ENCODE data around the gene PDX1.
A peak's percentile ranks its signal among the peaks of the same experiment; 100 is the strongest.

PDX1 gene

GRCh38 chr13:27918041-27918917 is 1.5 kb upstream of the PDX1 start:
- TF ChIP-seq POLR2A (IDR thresholded peaks at IDR 0.05; ENCODE audit: low read length) (no peak), GATA1 (IDR thresholded peaks at IDR 0.05; ENCODE audit: low read depth, low read length) (no peak)
- DNase-seq = no peak

GRCh38 chr13:27918918-27919658 is 712 bp upstream of the PDX1 start:
- TF ChIP-seq POLR2A (IDR thresholded peaks at IDR 0.05; ENCODE audit: low read length) (no peak), GATA1 (IDR thresholded peaks at IDR 0.05; ENCODE audit: low read depth, low read length) (no peak)
- DNase-seq = no peak

DNA sequence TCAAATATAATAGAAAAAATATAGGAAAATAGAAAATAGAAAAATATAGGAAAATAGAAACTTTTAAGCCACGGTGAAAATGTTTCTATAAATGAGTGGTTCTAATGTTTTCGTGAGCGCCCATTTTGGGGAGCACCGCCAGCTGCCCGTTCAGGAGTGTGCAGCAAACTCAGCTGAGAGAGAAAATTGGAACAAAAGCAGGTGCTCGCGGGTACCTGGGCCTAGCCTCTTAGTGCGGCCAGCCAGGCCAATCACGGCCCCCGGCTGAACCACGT is 204 bp upstream of the PDX1 start:
- DNase-seq = no peak
- TF ChIP-seq GATA1 (IDR thresholded peaks at IDR 0.05; ENCODE audit: low read depth, low read length) (no peak), POLR2A (IDR thresholded peaks at IDR 0.05; ENCODE audit: low read length) (no peak)

GRCh38 chr13:27920677-27921420 is 1.0 kb downstream of the PDX1 start:
- TF ChIP-seq GATA1 (IDR thresholded peaks at IDR 0.05; ENCODE audit: low read depth, low read length) = no peak
- TF ChIP-seq POLR2A (IDR thresholded peaks at IDR 0.05; ENCODE audit: low read length) = no peak
- no peak for DNase-seq

DNA sequence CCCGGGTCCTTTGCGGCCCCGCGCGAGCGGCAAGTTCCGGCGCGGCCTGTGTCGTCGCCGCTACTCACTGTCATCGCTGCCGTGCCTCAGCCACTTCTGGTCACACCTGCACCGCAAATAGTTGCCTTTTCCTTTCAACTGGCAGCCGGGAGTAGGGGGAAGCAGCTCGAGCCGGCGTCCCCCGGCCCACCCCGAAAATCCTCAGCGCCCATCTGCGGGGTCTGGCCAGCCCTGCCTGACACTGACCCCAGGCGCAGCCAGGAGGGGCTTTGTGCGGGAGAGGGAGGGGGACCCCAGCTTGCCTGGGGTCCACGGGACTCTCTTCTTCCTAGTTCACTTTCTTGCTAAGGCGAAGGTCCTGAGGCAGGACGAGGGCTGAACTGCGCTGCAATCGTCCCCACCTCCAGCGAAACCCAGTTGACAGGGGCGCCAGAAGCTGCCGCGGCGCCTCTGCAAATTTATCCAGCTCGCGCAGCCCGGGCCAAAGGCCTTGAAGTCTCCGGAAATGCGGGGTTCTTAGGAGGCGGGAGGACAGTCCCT is 1.7 kb downstream of the PDX1 start:
- TF ChIP-seq GATA1 (IDR thresholded peaks at IDR 0.05; ENCODE audit: low read depth, low read length) (no peak), POLR2A (IDR thresholded peaks at IDR 0.05; ENCODE audit: low read length) (no peak)
- no peak for DNase-seq

DNA sequence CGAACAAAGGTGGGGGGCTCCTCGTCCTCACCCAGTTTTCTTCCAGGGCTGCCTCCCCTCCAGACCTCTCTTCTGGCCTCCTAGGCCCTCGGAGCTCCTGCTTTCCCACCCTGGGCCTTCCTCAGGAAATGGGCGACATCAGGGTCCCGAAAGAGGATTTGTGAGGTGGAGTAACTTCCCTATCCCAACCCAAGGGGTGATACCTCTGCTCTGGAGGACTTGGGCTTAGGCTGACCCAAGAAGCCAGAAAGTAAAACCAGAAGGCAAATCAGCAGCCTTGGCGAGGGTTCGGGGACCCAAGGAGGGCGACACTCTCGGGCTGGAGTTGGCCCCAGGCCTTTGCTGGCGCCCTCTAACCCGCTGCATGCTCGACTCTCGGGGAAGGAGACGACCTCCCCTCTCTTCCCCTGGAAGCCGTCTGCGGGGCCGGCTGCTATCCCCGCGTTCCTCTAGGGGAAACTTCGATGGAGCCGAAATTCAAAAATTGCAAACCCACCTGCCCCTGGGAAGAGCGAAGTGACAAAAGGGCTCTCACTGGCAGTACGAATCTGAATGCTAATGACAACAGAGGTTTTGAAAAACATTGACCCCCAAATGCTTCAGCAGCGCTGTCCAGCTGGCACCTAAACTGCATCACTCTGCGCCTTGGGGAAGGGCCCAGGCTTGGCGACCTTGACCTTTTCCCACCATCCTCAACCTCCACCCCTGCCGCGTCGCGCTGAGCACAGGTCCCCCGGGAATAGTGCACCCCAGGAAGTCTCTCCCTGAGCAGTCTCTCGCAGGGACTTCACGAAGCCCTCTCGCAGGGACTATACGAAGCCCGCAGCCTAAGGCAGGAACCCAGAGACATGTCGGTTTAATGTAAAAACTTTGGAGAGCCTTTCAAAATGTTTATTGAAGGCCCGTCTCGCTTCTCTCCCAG is 2.4 kb downstream of the PDX1 start:
- DNase-seq = no peak
- TF ChIP-seq GATA1 (IDR thresholded peaks at IDR 0.05; ENCODE audit: low read depth, low read length) (no peak), POLR2A (IDR thresholded peaks at IDR 0.05; ENCODE audit: low read length) (no peak)

DNA sequence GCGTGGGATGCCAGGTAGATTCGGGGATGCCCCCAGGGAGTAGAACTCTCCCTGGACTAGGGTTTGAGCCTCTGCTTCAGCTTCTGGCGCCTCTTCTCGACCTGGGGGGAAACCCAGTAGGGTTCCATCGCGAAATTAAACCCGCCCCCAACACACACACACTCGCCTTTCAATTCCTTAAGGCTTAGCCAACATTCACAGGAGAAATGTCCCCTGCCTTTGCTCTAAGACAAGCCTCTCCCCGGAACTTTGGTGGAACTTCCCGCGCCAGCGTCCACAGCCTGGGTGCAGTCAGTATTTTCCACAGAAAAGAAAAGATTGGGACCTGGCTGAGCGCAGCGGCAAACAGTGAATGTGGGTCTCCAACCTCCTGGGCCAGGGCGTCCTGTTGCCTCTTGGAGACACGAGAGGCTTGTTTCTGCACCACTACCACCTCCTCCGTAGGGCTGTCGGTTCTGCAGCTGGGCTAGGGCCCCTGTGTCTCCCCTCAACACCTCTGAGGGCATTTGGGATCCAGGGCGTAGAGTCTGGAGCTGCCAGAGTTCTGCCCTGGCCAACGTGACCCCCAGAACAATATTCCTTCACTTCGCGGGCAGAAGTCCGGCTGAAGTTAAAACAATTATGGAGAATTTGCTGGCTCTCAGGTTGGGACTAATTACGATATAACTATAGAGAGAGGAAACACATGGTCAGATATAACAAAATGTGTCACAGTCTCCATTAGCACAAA is 3.2 kb downstream of the PDX1 start:
- no peak for DNase-seq
- TF ChIP-seq POLR2A (IDR thresholded peaks at IDR 0.05; ENCODE audit: low read length) (no peak), GATA1 (IDR thresholded peaks at IDR 0.05; ENCODE audit: low read depth, low read length) (no peak)

GRCh38 chr13:27923794-27924528 is 4.2 kb downstream of the PDX1 start:
- peak in 1 of 2 experiments; percentile 15 for DNase-seq
- TF ChIP-seq POLR2A (IDR thresholded peaks at IDR 0.05; ENCODE audit: low read length) (no peak), GATA1 (IDR thresholded peaks at IDR 0.05; ENCODE audit: low read depth, low read length) (no peak)

- TF ChIP-seq POLR2A (IDR thresholded peaks at IDR 0.05; ENCODE audit: low read length) (no peak), GATA1 (IDR thresholded peaks at IDR 0.05; ENCODE audit: low read depth, low read length) (no peak)
These were observed 4.8 kb downstream of the PDX1 start for GRCh38 chr13:27924529-27925141.

GRCh38 chr13:27925220-27925991 is 5.6 kb downstream of the PDX1 start:
- TF ChIP-seq POLR2A (IDR thresholded peaks at IDR 0.05; ENCODE audit: low read length) = no peak
- DNase-seq = no peak

More at GRCh38 chr13:27924529-27925141, 4.8 kb downstream of the PDX1 start:
- DNase-seq = no peak

Measured in erythroblast (primary cell).